ENCODE results near the gene NUP133.
"Not testable (repeated sequence)": the region's sequence is repeated elsewhere in the genome, so short reads cannot be mapped to it uniquely, and the experiment has no call there.

Gene NUP133

GRCh38 chr1:229507951-229508822 is at the start of gene NUP133:
Gene NUP133, minus strand, starts transcription at chr1:229508341. Its CDS starts 92 bp downstream, at chr1:229508249.
- DNase-seq (ENCODE audit: low read depth in 2 of 2) = peak; percentile 96 to 97

GRCh38 chr1:229557200-229557850 is 49.2 kb upstream of the NUP133 start:
- DNase-seq (ENCODE audit: low read depth in 2 of 2) = no peak

- DNase-seq (ENCODE audit: low read depth in 2 of 2) = no peak
Measured at GRCh38 chr1:229554886-229555621, 46.9 kb upstream of the NUP133 start.

GRCh38 chr1:229553621-229554130 is 45.5 kb upstream of the NUP133 start:
- no peak for DNase-seq (ENCODE audit: low read depth in 2 of 2)

- DNase-seq (ENCODE audit: low read depth in 2 of 2) = no peak
Measured at GRCh38 chr1:229552732-229553131, 44.6 kb upstream of the NUP133 start.

- no peak for DNase-seq (ENCODE audit: low read depth in 2 of 2)
Measured at GRCh38 chr1:229550812-229551567, 42.8 kb upstream of the NUP133 start.

- no peak for DNase-seq (ENCODE audit: low read depth in 2 of 2)
Measured at GRCh38 chr1:229547542-229547941, 39.4 kb upstream of the NUP133 start.

- no peak for DNase-seq (ENCODE audit: low read depth in 2 of 2)
Measured at GRCh38 chr1:229544587-229544986, 36.4 kb upstream of the NUP133 start.

- DNase-seq (ENCODE audit: low read depth in 2 of 2) = no peak
Measured at GRCh38 chr1:229539863-229540506, 31.8 kb upstream of the NUP133 start.

GRCh38 chr1:229538945-229539344 is 30.8 kb upstream of the NUP133 start:
- no peak for DNase-seq (ENCODE audit: low read depth in 2 of 2)

GRCh38 chr1:229537894-229538293 is 29.8 kb upstream of the NUP133 start:
- DNase-seq (ENCODE audit: low read depth in 2 of 2) = no peak

- no peak for DNase-seq (ENCODE audit: low read depth in 2 of 2)
Measured at GRCh38 chr1:229536982-229537381, 28.8 kb upstream of the NUP133 start.

GRCh38 chr1:229535230-229535629 is 27.1 kb upstream of the NUP133 start:
- DNase-seq (ENCODE audit: low read depth in 2 of 2) = no peak

- DNase-seq (ENCODE audit: low read depth in 2 of 2) = no peak
Measured at GRCh38 chr1:229531326-229531725, 23.2 kb upstream of the NUP133 start.

GRCh38 chr1:229529639-229530038 is 21.5 kb upstream of the NUP133 start:
- no peak for DNase-seq (ENCODE audit: low read depth in 2 of 2)

- no peak for DNase-seq (ENCODE audit: low read depth in 2 of 2)
Measured at GRCh38 chr1:229526695-229527094, 18.6 kb upstream of the NUP133 start.

GRCh38 chr1:229523052-229523451 is 14.9 kb upstream of the NUP133 start:
- no peak for DNase-seq (ENCODE audit: low read depth in 2 of 2)

GRCh38 chr1:229514578-229515275 is 6.6 kb upstream of the NUP133 start:
- DNase-seq (ENCODE audit: low read depth in 2 of 2) = peak; percentile 12 to 28

GRCh38 chr1:229511625-229512024 is 3.5 kb upstream of the NUP133 start:
- DNase-seq (ENCODE audit: low read depth in 2 of 2) = not testable (repeated sequence)

- DNase-seq (ENCODE audit: low read depth in 2 of 2) = not testable (repeated sequence)
Measured at GRCh38 chr1:229511201-229511600, 3.1 kb upstream of the NUP133 start.

All from stimulated activated CD8-positive, alpha-beta memory T cell treated with anti-CD3 and anti-CD28 coated beads, Interleukin-15, amount 100 ng/mL, for 4 hours (primary cell).